Measurements from ENCODE around the gene RBFOX2.

RBFOX2 gene

GRCh38 chr22:35882211-35883030 is 146.2 kb downstream of the RBFOX2 start:
- Histone ChIP-seq H3K36me3 (ENCODE audit: control insufficient read depth, insufficient read depth, low read length) (no peaks in the 10 kb centered on the region), H3K4me3 (ENCODE audit: low read length) (no peak overlapping the region), H3K9ac (ENCODE audit: low read length) (no peak overlapping the region), H3K4me1 (ENCODE audit: control insufficient read depth, insufficient read depth, low read length) (peaks cover 30% of the 10 kb centered on the region), H3K27me3 (ENCODE audit: control insufficient read depth, insufficient read depth, low read length) (no peaks in the 10 kb centered on the region), H3K27ac (ENCODE audit: low read depth, low read length) (peak overlapping the region; percentile 25)

- Histone ChIP-seq H3K36me3 (ENCODE audit: control insufficient read depth, insufficient read depth, low read length) (no peaks in the 10 kb centered on the region), H3K9ac (ENCODE audit: low read length) (no peak overlapping the region), H3K4me1 (ENCODE audit: control insufficient read depth, insufficient read depth, low read length) (peaks cover 25% of the 10 kb centered on the region), H3K27me3 (ENCODE audit: control insufficient read depth, insufficient read depth, low read length) (no peaks in the 10 kb centered on the region), H3K27ac (ENCODE audit: low read depth, low read length) (no peak overlapping the region), H3K4me3 (ENCODE audit: low read length) (no peak overlapping the region)
These were observed 149.3 kb downstream of the RBFOX2 start for GRCh38 chr22:35879351-35879750.

- peaks cover 9% of the 10 kb centered on the region for H3K4me1 ChIP-seq (ENCODE audit: control insufficient read depth, insufficient read depth, low read length)
- no peak overlapping the region for H3K9ac ChIP-seq (ENCODE audit: low read length)
- H3K36me3 ChIP-seq (ENCODE audit: control insufficient read depth, insufficient read depth, low read length): no peaks in the 10 kb centered on the region
- no peak overlapping the region for H3K4me3 ChIP-seq (ENCODE audit: low read length)
- H3K27me3 ChIP-seq (ENCODE audit: control insufficient read depth, insufficient read depth, low read length): no peaks in the 10 kb centered on the region
- no peak overlapping the region for H3K27ac ChIP-seq (ENCODE audit: low read depth, low read length)
These were observed 155.2 kb downstream of the RBFOX2 start for GRCh38 chr22:35873426-35873825.

- H3K36me3 ChIP-seq (ENCODE audit: control insufficient read depth, insufficient read depth, low read length): no peaks in the 10 kb centered on the region
- no peak overlapping the region for H3K4me3 ChIP-seq (ENCODE audit: low read length)
- no peaks in the 10 kb centered on the region for H3K27me3 ChIP-seq (ENCODE audit: control insufficient read depth, insufficient read depth, low read length)
- peaks cover 8% of the 10 kb centered on the region for H3K4me1 ChIP-seq (ENCODE audit: control insufficient read depth, insufficient read depth, low read length)
- no peak overlapping the region for H3K9ac ChIP-seq (ENCODE audit: low read length)
- no peak overlapping the region for H3K27ac ChIP-seq (ENCODE audit: low read depth, low read length)
These were observed 156.2 kb downstream of the RBFOX2 start for GRCh38 chr22:35872451-35872850.

GRCh38 chr22:35870517-35871293 is 157.9 kb downstream of the RBFOX2 start:
- Histone ChIP-seq H3K4me3 (ENCODE audit: low read length) (no peak overlapping the region), H3K4me1 (ENCODE audit: control insufficient read depth, insufficient read depth, low read length) (peaks cover 12% of the 10 kb centered on the region), H3K36me3 (ENCODE audit: control insufficient read depth, insufficient read depth, low read length) (no peaks in the 10 kb centered on the region), H3K9ac (ENCODE audit: low read length) (no peak overlapping the region), H3K27ac (ENCODE audit: low read depth, low read length) (no peak overlapping the region), H3K27me3 (ENCODE audit: control insufficient read depth, insufficient read depth, low read length) (no peaks in the 10 kb centered on the region)

- no peak overlapping the region for H3K27ac ChIP-seq (ENCODE audit: low read depth, low read length)
- H3K9ac ChIP-seq (ENCODE audit: low read length): no peak overlapping the region
- no peaks in the 10 kb centered on the region for H3K27me3 ChIP-seq (ENCODE audit: control insufficient read depth, insufficient read depth, low read length)
- no peaks in the 10 kb centered on the region for H3K36me3 ChIP-seq (ENCODE audit: control insufficient read depth, insufficient read depth, low read length)
- H3K4me1 ChIP-seq (ENCODE audit: control insufficient read depth, insufficient read depth, low read length): peaks cover 12% of the 10 kb centered on the region
- no peak overlapping the region for H3K4me3 ChIP-seq (ENCODE audit: low read length)
These were observed 159.7 kb downstream of the RBFOX2 start for GRCh38 chr22:35868938-35869337.

- H3K9ac ChIP-seq (ENCODE audit: low read length): no peak overlapping the region
- H3K27ac ChIP-seq (ENCODE audit: low read depth, low read length): peak overlapping the region; percentile 8
- no peak overlapping the region for H3K4me3 ChIP-seq (ENCODE audit: low read length)
- peaks cover 19% of the 10 kb centered on the region for H3K4me1 ChIP-seq (ENCODE audit: control insufficient read depth, insufficient read depth, low read length)
- H3K36me3 ChIP-seq (ENCODE audit: control insufficient read depth, insufficient read depth, low read length): no peaks in the 10 kb centered on the region
- H3K27me3 ChIP-seq (ENCODE audit: control insufficient read depth, insufficient read depth, low read length): no peaks in the 10 kb centered on the region
These were observed 162.0 kb downstream of the RBFOX2 start for GRCh38 chr22:35866651-35867050.

- no peaks in the 10 kb centered on the region for H3K27me3 ChIP-seq (ENCODE audit: control insufficient read depth, insufficient read depth, low read length)
- peaks cover 18% of the 10 kb centered on the region for H3K4me1 ChIP-seq (ENCODE audit: control insufficient read depth, insufficient read depth, low read length)
- H3K9ac ChIP-seq (ENCODE audit: low read length): no peak overlapping the region
- no peaks in the 10 kb centered on the region for H3K36me3 ChIP-seq (ENCODE audit: control insufficient read depth, insufficient read depth, low read length)
- no peak overlapping the region for H3K27ac ChIP-seq (ENCODE audit: low read depth, low read length)
- H3K4me3 ChIP-seq (ENCODE audit: low read length): no peak overlapping the region
These were observed 164.0 kb downstream of the RBFOX2 start for GRCh38 chr22:35864545-35865165.

GRCh38 chr22:35863432-35863831 is 165.2 kb downstream of the RBFOX2 start:
- Histone ChIP-seq H3K4me1 (ENCODE audit: control insufficient read depth, insufficient read depth, low read length) (peaks cover 15% of the 10 kb centered on the region), H3K36me3 (ENCODE audit: control insufficient read depth, insufficient read depth, low read length) (no peaks in the 10 kb centered on the region), H3K27me3 (ENCODE audit: control insufficient read depth, insufficient read depth, low read length) (no peaks in the 10 kb centered on the region), H3K4me3 (ENCODE audit: low read length) (no peak overlapping the region), H3K27ac (ENCODE audit: low read depth, low read length) (no peak overlapping the region), H3K9ac (ENCODE audit: low read length) (no peak overlapping the region)

GRCh38 chr22:35862697-35863096 is 165.9 kb downstream of the RBFOX2 start:
- H3K4me3 ChIP-seq (ENCODE audit: low read length): no peak overlapping the region
- no peak overlapping the region for H3K27ac ChIP-seq (ENCODE audit: low read depth, low read length)

GRCh38 chr22:35861451-35861850 is 167.2 kb downstream of the RBFOX2 start:
- H3K4me1 ChIP-seq (ENCODE audit: control insufficient read depth, insufficient read depth, low read length): peaks cover 15% of the 10 kb centered on the region
- no peaks in the 10 kb centered on the region for H3K36me3 ChIP-seq (ENCODE audit: control insufficient read depth, insufficient read depth, low read length)
- H3K27me3 ChIP-seq (ENCODE audit: control insufficient read depth, insufficient read depth, low read length): no peaks in the 10 kb centered on the region
- H3K27ac ChIP-seq (ENCODE audit: low read depth, low read length): no peak overlapping the region
- no peak overlapping the region for H3K4me3 ChIP-seq (ENCODE audit: low read length)
- no peak overlapping the region for H3K9ac ChIP-seq (ENCODE audit: low read length)

More at GRCh38 chr22:35862697-35863096, 165.9 kb downstream of the RBFOX2 start:
- Histone ChIP-seq H3K36me3 (ENCODE audit: control insufficient read depth, insufficient read depth, low read length) (no peaks in the 10 kb centered on the region), H3K27me3 (ENCODE audit: control insufficient read depth, insufficient read depth, low read length) (no peaks in the 10 kb centered on the region), H3K4me1 (ENCODE audit: control insufficient read depth, insufficient read depth, low read length) (peaks cover 16% of the 10 kb centered on the region), H3K9ac (ENCODE audit: low read length) (no peak overlapping the region)

GRCh38 chr22:35860837-35861236 is 167.8 kb downstream of the RBFOX2 start:
- H3K27ac ChIP-seq (ENCODE audit: low read depth, low read length): no peak overlapping the region
- no peak overlapping the region for H3K9ac ChIP-seq (ENCODE audit: low read length)
- H3K27me3 ChIP-seq (ENCODE audit: control insufficient read depth, insufficient read depth, low read length): no peaks in the 10 kb centered on the region
- H3K4me1 ChIP-seq (ENCODE audit: control insufficient read depth, insufficient read depth, low read length): peaks cover 12% of the 10 kb centered on the region
- no peaks in the 10 kb centered on the region for H3K36me3 ChIP-seq (ENCODE audit: control insufficient read depth, insufficient read depth, low read length)
- H3K4me3 ChIP-seq (ENCODE audit: low read length): no peak overlapping the region
